Uterus (tissue), 4 donors: ENCODE data around the gene CTIF. TPM values are rescaled to one million over a fixed set of nuclear protein-coding genes. Genes with fewer than 3 reads are reported as not detected.

Experiments used
- DNase-seq, 2 donors: peaks; one replicate each; pipeline ENCODE4 v3.0.0-alpha.2; 2019 to 2020
- H3K27ac ChIP-seq, 2 donors: fragments of 200-600 bp; sonication (generic); 1 replicate in 1 of 2; 2 replicates in 1 of 2; pipeline ENCODE4 v1.5.1; 2016 to 2018
- H3K27me3 ChIP-seq, 2 donors: fragments of 200-600 bp; sonication (generic); one replicate each; pipeline ENCODE4 v1.5.1; 2018 to 2019; ENCODE audit warnings: control low read depth in 1 of 2
- H3K36me3 ChIP-seq, 2 donors: fragments of 200-600 bp; sonication (generic); one replicate each; pipeline ENCODE4 v1.5.1; 2019; ENCODE audit warnings: control low read depth in 1 of 2
- H3K4me1 ChIP-seq, 2 donors: fragments of 200-600 bp; sonication (generic); one replicate each; pipeline ENCODE4 v1.5.1; 2018 to 2019; ENCODE audit warnings: control low read depth in 1 of 2
- H3K4me3 ChIP-seq, 2 donors: fragments of 200-600 bp; sonication (generic); 1 replicate in 1 of 2; 2 replicates in 1 of 2; pipeline ENCODE4 v1.5.1; 2018 to 2019; ENCODE audit warnings: mild to moderate bottlenecking in 1 of 2
- H3K9me3 ChIP-seq, 2 donors: fragments of 200-600 bp; sonication (generic); one replicate each; pipeline ENCODE4 v1.5.1; 2019; ENCODE audit warnings: control low read depth in 1 of 2
- CTCF ChIP-seq, 4 experiments: fragments of 200-600 bp in 2 of 4; fragments of 450-650 bp in 2 of 4; sonication (generic) in 2 of 4; IDR thresholded peaks; one replicate each; pipeline ENCODE4 v1.5.1; 2016 to 2019; ENCODE audit warnings: antibody characterized with exemption in 4 of 4, mild to moderate bottlenecking in 2 of 4, moderate library complexity in 1 of 4
- POLR2A ChIP-seq, 2 donors: fragments of 450-650 bp; IDR thresholded peaks; one replicate each; pipeline ENCODE4 v1.6.1; 2016; ENCODE audit warnings: antibody characterized with exemption in 2 of 2, mild to moderate bottlenecking in 1 of 2, moderate library complexity in 1 of 2
- intact Hi-C: fragments of 100-400 bp; cut with DNase I; formaldehyde crosslinking; loops from one replicate; pipeline ENCODE4 v1.15.1; 2023; ENCODE audit warnings: low total_unique reads
- total RNA-seq, 4 donors: library from RNA; depleted of rRNA in 3 of 4; stranded (reverse); fragments of >200 nt in 3 of 4; gene quantifications; one replicate each; pipeline versions ENCODE4 v1.1.0 to v1.2.4, GENCODE V29; 2014 to 2023
- donor health status: DM: yes; HTN: yes; CAD: no.

The CTIF gene
- total RNA-seq, 4 donors from 2014 or later: 11.3 to 94.3 (median 48.0) TPM

GRCh38 chr18:48607056-48607984 lies 68.5 kb downstream of the CTIF start:
- DNase-seq: peak; percentile 31 to 38
- TF ChIP-seq CTCF (IDR thresholded peaks at IDR 0.05): no peak
- TF ChIP-seq POLR2A (IDR thresholded peaks at IDR 0.05): no peak
- Histone ChIP-seq H3K4me3 (no peak overlapping the region), H3K4me1 (no peaks in the 10 kb centered on the region), H3K36me3 (no peaks in the 10 kb centered on the region), H3K9me3 (no peaks in the 10 kb centered on the region), H3K27me3 (no peaks in the 10 kb centered on the region), H3K27ac (no peak overlapping the region)
- intact Hi-C loops: no loop called here

DNA sequence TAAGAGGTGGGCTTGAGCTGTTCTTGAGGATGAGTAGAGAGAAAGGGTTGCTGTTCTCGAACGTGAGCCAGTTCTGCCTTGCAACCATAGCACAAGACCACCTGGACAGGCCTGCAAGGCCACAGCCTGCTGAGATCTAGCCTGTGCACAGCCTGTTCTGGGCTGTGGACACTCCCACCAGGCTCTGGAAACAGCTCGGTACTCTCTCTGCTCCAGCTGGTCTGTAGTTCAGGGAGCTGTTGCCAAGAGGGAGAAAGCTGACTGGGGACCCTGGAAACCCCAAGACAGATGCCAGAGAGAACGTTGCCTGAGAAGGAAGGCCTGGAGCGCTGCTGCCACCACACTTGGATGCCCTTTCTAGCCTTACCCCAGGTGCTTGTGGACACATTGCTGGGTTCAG lies 69.8 kb downstream of the CTIF start:
- intact Hi-C loops: no loop called here
- Histone ChIP-seq H3K4me1 (no peaks in the 10 kb centered on the region), H3K4me3 (no peak overlapping the region), H3K36me3 (no peaks in the 10 kb centered on the region), H3K27ac (no peak overlapping the region), H3K9me3 (no peaks in the 10 kb centered on the region), H3K27me3 (no peaks in the 10 kb centered on the region)
- TF ChIP-seq POLR2A (IDR thresholded peaks at IDR 0.05) (no peak), CTCF (IDR thresholded peaks at IDR 0.05) (no peak)
- DNase-seq: no peak

DNA sequence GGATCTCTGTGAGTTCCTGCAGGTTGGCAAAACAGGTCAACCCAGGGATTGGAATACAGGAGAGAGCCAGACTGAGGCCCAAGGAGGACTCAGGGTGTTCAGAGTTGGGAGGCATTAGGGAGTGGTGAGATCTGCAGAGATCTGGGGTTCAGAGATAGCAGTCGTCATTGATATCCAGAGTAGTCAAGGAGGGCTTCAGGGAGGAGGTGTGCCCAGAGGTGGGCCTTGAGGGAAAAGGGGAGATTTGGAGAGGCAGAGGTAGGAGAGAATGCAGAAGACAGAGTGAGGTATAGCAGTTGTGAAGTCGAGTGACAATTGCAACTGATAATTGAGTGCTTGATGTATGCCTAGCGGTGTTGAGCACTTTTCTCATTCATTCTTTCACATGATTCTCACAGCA lies 70.3 kb downstream of the CTIF start:
- Histone ChIP-seq H3K9me3 (no peaks in the 10 kb centered on the region), H3K4me3 (no peak overlapping the region), H3K36me3 (no peaks in the 10 kb centered on the region), H3K4me1 (no peaks in the 10 kb centered on the region), H3K27me3 (no peaks in the 10 kb centered on the region), H3K27ac (no peak overlapping the region)
- TF ChIP-seq CTCF (IDR thresholded peaks at IDR 0.05): no peak
- no peak for TF ChIP-seq POLR2A (IDR thresholded peaks at IDR 0.05)
- DNase-seq: no peak
- intact Hi-C loops: no loop called here

DNA sequence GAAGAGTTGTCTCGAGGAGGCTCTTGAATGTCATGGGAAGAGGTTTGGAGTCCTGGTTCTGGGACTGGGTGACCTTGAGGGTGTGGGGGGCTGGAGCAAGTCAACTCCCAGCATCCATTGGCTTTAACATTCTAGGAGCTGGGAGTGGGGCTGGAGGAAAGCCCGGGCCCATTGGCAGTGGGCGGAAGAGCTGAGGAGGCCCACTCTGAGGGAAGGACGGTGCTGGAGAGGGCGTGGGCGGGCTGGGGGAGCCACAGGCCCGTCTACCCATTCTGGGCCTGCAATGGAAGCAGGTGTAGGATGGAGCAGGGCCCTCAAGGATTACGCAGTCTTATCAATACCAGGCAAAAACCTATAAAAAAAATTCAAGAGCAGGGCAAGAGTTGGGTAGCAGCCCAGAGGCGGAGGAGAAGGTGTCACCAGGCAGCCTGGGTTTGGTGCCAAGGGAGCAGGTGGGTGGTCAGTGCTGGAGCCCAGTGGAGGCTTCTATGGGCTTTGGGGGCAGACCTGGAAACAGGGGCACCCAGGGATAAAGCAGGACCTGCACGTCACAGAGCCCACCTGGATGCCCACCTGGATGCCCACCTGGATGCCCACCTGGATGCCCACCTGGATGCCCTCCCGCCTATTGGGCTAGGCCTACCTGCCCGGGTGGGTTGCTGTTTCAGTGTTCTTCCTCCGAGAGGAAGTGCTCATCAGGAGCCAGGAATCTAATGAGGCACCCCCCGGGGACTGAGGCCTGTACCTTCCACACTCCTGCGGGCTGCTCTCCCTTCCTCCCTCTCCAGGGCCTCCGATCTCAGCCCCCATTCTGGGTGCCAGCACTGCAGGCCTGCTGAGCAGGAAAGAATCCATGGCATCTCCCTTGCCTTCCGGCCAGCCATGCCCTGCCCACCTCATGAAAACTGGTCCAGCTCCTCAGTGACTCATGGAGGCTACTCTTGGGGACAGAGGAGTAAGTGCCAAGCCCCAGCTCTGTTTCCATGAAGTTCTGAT lies 71.3 kb downstream of the CTIF start:
- Histone ChIP-seq H3K9me3 (no peaks in the 10 kb centered on the region), H3K4me3 (no peak overlapping the region), H3K36me3 (no peaks in the 10 kb centered on the region), H3K27ac (no peak overlapping the region), H3K27me3 (no peaks in the 10 kb centered on the region), H3K4me1 (no peaks in the 10 kb centered on the region)
- TF ChIP-seq POLR2A (IDR thresholded peaks at IDR 0.05) (no peak), CTCF (IDR thresholded peaks at IDR 0.05) (no peak)
- intact Hi-C loops: no loop called here
- no peak for DNase-seq
